Left colon (tissue), 2 donors: ENCODE data around the gene TMEM121. TPM values are rescaled to one million over a fixed set of nuclear protein-coding genes. Genes with fewer than 3 reads are reported as not detected.
"Not testable (repeated sequence)": the region's sequence is repeated elsewhere in the genome, so short reads cannot be mapped to it uniquely, and the experiment has no call there.

ENCODE experiments used
- ATAC-seq: fragments of 200-7000 bp; cut with Tn5 transposase; one replicate; pipeline ENCODE4 v1.9.1; 2020; ENCODE audit warnings: mild to moderate bottlenecking, moderate library complexity
- DNase-seq, 2 donors: peaks; one replicate each; pipeline ENCODE4 v3.0.0-alpha.2; 2020
- intact Hi-C, 2 donors: fragments of 100-400 bp; cut with DNase I in 1 of 2; cut with micrococcal nuclease in 1 of 2; formaldehyde crosslinking; loops; one replicate each; pipeline versions ENCODE4 v1.11.2 to v1.14.0; 2022; cut with DNase I, micrococcal nuclease
- total RNA-seq, 2 donors: library from RNA; stranded (reverse); fragmentation: NEBNext Ultra II Directional; extraction: Animal tissue kit (Norgen Biotek cat#: 25700); gene quantifications; one replicate each; pipeline ENCODE4 v1.2.1, GENCODE V29; 2021
- donor health status: DM: no; HTN: no; CAD: no.
- donor health status: DM: yes; HTN: yes; CAD: no.

The TMEM121 gene
- total RNA-seq, 2 donors from 2014 or later, result 0.37 to 0.95 TPM

DNA sequence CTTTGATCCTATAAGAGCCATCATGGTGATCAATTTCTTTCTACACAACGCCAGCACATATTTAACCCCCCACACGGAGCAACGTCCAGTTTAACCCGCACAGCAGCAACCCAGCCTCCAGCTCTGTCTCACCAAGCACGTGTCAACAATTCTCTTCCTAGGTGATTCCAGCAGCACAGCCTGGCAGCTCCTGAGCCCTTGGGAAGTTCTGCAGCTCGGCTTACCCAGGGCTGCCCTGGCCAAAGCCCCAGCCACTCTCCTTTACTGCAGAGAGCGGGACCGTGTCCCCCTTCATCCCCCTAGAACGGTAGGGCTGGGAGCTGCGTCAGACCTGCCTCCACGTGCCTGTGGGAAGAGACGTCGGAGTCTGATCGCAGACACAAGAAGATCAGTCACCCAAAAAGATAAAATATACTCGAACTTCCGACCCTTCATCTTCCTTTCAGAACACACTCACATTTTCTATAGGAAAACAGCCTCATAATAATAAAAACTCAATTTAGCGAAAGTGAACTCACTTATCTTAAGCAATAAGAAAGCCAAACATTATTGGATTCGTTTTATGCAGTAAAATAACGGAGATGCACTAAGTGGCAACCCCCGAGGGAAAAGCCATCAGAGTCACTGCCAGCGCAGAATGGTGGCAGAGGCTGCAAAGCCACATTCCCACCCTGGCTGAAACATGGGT is 7.6 kb downstream of the TMEM121 start:
- intact Hi-C loops, result no loop called here
- no peak for ATAC-seq
- DNase-seq, result no peak

DNA sequence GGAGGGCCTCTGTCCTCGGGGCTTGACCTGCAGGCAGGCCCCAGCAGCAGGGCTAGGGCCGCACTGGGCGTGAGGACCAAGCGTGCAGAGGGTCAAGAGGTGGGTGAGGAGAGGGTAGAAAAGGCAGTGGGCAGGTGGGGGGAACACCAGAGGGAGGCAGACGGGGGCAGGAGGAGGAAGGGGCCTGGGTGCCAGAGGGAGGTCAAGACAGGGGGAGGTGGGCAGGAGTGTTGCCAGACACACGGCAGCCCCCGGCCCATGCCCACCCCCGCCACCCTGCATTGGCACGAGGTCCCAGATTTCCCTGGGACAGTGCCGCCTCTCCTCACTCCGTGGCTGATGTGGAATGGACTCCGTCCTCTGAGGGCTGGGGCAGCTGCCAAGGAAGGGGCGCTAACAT is 8.2 kb downstream of the TMEM121 start:
- intact Hi-C loops, result no loop called here
- DNase-seq (no peak), ATAC-seq (no peak)

DNA sequence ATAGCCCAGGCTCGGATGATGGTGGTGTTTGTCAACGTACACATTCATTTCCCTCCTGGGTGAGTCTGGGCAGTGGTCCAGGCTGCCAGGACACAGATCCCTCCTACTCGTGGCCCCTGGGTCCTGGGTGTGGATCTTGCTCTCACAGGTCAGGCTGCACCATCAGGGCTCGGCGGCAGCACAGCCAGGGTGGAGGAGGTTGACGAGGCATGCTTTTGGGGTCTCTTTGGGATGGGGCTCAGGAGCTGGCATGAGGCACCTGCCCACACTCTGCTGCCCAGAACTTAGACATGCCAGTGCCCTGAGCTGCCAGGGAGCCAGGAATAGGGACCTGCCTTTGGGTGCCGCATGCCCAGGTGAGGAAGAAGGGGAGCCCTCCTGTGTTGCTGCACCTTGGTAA is 9.7 kb downstream of the TMEM121 start:
- intact Hi-C loops, result no loop called here
- DNase-seq, result no peak
- ATAC-seq, result no peak

DNA sequence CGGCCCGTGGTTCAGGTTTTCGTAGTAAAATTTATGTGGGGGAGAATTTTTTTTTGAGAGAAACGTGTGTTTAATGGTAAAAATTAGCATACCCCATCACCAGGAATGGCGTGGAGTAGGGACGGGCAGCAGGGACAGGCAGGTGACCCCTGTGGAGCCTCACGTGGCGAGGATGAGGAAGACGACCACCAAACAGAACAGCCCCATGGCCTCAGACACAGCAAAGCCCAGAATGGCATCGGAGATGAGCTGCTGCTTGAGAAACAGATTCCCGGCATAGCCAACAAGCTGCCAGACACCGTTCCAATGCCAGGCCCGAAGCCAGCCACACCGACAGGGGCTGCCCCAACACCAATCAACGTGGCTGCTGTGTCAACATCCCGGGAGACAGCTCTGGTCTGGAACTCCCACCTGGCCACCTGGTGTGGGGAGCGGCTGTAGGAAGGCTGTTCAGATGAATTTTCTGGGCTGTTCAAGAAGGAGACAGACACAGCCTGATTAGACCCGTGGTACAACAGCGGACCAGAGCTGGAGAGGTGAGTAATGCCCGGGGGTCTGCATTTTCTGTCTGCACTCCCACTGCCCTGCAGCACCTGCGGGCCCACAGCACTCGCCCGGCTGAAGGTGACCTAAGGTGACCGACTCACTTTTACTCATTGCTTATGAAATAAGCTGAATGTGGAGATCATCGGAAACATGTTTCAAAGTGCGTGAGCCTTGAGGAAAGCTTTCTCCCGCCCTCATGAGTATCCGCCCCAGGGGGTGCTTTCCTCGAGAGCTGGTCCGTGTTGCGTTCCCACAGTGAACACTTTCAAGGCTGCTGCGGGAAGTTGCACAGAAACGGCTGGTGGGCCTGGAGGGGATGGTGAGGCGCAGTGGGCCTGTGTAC is 10.6 kb downstream of the TMEM121 start:
- ATAC-seq, result peak; percentile 44
- peak in 1 of 2 donors; percentile 26 for DNase-seq
- intact Hi-C loops, result no loop called here

DNA sequence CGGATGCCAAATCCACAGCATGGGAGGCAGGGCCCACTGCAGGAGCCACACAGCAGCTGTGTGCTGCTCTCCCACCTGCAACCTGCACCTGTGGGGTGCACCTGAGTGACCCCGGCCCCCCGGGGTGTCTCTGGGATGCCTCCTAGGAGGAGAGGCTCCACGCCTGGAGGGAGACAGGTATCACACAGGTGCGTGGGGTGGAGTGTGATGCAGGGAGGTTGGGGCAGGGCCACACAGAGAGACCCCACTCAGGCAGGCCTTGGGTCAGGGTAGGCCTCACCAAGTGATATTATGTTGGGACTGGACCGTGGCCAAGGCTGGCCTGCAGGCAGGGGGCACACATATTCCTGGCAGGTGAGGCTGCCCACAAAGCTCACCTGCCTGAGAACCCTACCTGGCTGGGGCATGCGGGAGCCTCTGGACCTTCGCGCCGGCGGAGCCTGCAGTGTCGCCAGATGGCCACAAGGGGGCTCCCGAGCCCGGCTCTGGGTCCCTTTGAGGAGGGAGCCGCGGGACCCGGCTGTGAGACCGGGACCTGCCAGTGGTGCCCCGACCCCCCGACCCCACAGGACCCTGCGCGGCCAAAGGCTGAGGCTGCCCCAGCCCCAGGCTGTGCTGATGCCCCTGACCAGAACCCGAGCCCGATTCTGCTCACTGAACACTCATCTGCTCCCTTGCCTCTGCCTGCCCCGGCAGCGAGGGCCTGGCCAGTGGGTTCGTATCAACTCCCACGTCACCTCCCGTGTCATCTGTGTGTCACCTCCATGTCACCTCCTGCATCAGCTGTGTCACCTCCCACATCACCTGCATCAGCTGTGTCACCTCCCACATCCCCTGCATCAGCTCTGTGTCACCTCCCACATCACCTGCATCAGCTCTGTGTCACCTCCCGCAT is 11.4 kb downstream of the TMEM121 start:
- DNase-seq (peak; percentile 27 to 69), ATAC-seq (peak; percentile 83)
- intact Hi-C loops, result no loop called here

DNA sequence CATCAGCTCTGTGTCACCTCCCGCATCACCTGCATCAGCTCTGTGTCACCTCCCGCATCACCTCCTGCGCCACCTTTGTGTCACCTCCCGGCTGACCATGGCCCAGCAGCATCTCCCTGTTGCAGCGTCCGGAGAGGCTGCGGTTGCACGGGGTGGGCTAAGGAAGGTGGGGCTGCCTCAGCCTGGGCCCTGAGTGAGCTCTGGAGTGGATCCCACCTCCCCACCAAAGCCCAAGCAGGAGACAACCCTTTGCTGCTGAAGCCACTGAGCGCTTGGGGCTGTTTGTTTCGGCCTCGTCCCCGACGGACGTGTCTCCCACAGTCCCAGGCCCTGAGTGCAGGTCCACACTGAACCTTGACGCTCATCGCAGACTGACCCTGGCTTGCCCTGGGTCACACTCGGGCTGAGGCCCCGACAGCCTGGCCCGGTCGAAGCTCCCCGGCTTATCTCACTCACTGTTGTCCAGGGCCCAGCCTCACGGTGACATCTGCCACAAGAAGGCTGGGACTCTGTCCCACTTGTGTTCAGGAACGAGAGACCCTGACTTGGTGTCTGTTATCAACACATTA is 12.2 kb downstream of the TMEM121 start:
- DNase-seq (no peak), ATAC-seq (no peak)
- intact Hi-C loops, result no loop called here

DNA sequence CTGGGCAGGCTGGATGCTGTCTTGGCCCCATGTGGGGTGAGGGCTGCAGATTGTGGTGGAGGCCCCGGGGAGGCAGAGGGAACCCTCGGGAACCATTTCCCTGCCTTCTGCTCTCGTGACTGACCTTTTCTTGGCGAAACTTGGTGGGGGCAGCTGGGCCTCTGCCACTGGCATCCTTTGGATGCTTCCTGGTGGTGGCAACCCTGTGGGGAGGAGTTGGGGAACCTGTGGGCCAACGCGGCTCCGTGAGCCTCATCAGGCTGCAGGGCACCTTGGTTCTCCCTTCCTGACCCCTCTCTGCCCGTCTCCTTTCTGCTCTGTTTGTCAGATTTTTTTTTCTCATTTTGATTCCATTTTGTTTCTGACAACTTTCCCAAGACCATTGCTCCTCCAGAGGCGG is 14.4 kb downstream of the TMEM121 start:
- intact Hi-C loops, result no loop called here
- ATAC-seq (no peak), DNase-seq (no peak)

DNA sequence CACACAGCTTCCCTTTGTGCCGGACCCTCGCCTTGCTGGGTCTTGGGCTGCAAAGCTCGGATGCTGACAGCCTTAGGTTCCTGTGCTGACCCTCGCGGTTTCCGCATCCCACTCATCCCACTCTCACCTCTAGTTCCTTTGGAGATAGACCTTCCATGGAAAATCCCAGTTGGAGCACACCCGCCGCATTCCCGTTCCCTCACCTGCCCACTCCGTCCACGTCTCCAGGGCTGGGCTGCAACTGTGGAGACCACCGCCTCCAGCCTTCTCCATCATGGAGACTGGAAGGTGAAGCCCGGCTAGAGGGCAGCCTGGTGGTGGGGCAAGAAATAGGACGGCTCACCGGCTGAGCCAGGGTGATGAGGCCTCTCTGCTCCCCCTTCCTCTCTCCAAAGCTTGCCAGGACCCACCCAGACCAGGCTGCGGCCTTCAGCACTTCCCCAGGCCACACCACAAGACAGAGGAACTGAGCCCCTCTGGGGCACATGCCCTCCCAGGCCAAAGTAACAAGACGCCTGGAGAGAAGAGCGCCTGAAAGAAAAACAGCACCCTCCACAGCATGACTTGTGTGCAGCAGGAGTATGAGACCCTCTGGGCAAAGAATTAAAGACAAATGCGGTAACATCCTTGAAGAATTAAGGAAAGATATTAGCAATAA is 15.0 kb downstream of the TMEM121 start:
- intact Hi-C loops, result no loop called here

DNA sequence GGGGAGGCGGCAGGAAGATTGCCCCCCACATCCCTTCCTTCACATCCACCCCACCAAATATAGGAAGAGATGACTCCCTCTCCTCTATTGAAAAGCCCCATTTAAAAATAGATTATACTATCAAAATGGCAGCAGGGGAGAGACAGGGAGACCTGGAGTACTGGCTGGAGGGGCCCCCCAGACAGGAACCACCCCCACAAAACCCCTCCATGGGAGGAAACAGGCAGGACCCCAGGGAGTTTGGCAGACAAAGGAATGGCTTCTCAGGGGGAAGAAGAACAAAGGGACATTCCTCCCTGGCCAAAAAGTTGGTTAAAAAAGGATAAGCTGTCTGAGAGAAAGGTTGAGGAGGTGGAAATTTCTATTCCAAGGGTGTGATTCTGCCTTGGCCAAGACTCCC is 19.3 kb downstream of the TMEM121 start:
- ATAC-seq, intact Hi-C loops, DNase-seq: not testable (repeated sequence)

More for the DNA sequence above, 15.0 kb downstream of the TMEM121 start:
- DNase-seq, result no peak
- no peak for ATAC-seq

DNA sequence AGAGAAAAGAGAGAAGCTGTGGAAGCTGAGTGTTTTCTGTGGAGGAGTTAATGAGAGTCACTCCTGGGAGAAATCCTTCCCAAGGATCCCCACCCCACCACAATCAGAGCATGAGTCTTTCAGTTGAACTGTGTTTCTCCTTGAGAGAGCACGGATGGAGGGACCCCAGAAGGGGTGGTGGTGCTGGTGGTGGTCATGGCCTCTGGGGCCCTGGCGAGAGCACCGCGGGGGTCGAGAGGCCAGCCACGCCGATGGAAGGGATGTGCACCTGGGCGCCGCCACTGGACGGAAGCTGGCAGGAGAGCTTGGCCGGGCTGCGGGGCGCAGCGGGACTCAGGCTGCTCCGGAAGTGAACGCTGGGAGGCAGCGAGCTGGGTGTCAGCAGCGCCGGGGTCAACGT is 20.0 kb downstream of the TMEM121 start:
- ATAC-seq, intact Hi-C loops, DNase-seq: not testable (repeated sequence)

DNA sequence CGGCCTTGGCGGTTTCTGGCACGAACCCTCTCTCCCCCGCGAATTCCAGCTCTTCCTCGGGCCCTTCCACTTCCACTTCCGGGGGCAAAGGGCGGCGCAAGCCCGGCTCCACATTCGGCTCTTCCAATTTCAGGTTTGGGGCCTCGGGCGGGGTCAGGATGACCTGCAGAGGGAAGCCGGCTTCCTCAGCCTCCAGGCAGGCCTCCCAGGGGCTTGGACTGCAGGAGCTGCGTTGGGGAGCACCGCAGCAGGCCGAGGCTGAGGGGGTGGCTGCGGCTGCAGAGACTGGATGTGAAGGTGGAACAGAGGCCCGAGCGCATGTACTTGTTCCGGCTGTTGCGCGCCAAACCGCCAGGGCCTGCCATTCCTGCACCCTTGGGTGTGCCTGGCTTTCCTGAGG is 20.7 kb downstream of the TMEM121 start:
- ATAC-seq, intact Hi-C loops, DNase-seq: not testable (repeated sequence)

DNA sequence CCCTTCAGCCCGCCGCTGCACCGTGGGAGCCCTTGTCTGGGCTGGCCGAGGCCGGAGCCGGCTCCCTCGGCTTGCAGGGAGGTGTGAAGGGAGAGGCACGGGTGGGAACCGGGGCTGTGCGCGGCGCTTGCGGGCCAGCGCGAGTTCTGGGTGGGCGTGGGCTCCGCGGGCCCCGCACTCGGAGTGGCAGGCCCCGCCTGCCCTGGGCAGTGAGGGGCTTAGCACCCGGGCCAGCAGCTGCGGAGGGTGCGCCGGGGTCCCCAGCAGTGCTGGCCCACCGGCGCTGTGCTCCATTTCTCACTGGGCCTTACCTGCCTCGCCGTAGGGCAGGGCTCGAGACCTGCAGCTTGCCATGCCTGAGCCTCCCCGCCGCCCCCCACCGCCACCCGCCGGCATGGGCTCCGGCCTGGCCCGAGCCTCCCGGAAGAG is 21.4 kb downstream of the TMEM121 start:
- intact Hi-C loops, result no loop called here
- ATAC-seq (no peak), DNase-seq (no peak)

DNA sequence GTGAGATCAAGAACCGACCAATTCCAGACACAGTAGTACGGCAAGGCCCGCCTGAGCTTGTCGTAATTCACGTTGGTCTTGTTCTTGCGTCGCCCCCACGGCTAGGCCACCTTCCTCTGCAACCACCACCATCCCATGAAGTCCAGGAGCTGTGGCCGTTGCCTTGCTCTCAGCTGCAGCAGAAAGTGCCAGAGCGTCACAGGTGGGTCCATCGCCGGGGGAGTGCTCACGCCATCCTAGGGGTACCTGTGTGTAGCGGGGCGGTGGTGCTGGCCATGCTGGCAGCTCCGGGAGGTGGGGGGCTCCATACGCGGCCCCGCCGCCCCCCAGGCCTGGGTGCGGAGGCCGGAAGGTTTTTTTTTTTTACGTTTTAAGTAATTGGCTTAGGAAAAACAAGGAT is 23.1 kb downstream of the TMEM121 start:
- ATAC-seq, result no peak
- intact Hi-C loops, result no loop called here
- no peak for DNase-seq

DNA sequence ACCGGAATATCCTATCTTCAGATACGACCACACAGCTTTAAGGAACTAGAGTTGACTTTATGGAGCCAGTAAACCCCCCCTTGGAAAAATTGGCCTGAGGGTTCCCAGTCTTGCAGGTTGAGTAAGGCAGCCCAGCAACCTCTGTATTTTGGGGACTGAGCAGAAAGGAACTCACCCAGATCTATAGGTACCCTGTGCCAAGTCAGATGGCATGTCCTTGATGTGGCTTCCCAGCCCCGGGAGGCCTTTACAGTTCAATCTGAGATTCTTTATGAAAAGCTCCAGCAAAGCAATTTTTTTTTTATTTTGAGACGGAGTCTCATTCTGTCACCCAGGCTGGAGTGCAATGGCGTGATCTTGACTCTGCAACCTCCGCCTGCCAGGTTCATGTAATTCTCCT is 27.6 kb downstream of the TMEM121 start:
- intact Hi-C loops, result no loop called here
- DNase-seq (no peak), ATAC-seq (no peak)

DNA sequence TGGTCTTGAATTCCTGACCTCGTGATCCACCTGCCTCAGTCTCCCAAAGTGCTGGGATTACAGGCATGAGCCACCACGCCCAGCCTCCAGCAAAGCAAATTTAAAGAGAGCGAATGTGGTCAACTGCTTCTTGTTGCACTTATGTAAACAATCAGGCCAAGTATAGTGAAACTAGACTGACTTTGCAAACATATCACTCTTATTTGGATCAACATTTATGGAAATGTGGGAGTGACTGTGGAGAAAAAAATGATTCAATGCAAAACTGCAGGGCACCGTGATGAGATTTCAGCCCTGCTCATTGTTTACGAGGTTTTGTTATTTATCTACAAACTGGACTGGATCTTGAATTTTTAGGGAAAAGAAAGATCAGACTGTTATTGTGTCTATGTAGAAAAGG is 28.1 kb downstream of the TMEM121 start:
- DNase-seq, result no peak
- intact Hi-C loops, result no loop called here
- no peak for ATAC-seq

DNA sequence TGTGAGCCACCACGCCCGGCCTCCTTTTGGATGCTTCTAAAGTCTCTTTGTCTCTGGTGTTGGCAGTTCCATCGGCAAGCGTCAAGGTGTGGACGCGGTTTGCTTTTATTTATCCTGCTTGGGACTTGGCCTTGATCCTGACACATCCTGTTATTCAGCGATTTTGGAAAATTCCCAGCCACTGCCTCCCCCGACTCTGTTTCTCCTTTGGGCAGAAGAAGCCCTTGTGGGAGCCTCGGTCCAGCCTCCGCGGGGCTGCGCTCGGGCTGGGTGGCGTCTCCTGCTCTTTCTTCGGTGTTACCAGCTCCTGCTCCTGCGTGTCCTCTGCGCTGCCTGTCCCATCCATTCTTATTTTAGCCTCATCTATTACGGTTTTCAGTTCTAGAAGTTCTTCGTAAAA is 31.3 kb downstream of the TMEM121 start:
- not testable (repeated sequence) for ATAC-seq

DNA sequence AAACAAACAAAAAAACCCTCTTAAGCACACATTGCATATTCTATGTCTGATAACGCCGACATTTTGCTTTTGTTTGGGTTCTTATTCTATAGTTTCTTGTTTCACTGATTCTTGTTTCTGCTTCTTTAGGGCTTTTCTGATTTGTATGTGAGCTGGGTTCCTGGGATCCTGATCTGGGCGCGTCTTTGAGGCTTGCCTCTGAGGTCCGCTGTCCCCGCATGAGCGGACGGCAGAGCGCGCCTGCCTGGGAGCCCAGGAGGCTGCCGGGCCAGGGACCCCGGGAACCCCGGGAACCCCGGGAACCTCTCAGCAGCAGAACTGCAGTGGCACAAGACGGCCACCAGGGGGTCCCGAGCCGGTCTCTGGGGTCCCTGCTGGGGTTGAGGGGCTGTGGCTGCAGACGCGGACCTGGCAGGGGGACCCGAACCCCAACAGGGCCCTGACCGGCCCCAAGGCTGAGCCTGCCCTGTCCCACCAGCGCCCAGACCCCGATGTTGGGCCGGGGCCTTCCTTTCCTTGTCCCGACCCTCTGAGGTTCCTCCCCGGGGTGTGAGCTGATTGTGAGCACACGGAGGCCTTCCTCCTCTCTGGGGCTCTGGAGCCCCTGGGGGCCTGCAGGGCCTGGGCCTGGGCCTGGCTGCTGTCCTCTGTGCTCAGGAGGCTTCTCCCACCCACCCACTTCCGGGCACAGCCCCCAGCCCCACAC is 32.2 kb downstream of the TMEM121 start:
- ATAC-seq, intact Hi-C loops, DNase-seq: not testable (repeated sequence)

More for the DNA sequence above, 31.3 kb downstream of the TMEM121 start:
- DNase-seq, intact Hi-C loops: not testable (repeated sequence)
